HUES64 (cell line): ENCODE results near the gene SLC12A1.

ENCODE experiments used
- H3K27ac ChIP-seq: 2 replicates; pipeline ENCODE4 v1.7.0; 2013; ENCODE audit warnings: low read depth, low read length, inconsistent platforms
- H3K27me3 ChIP-seq: 2 replicates; pipeline ENCODE4 v1.6.1; 2013; ENCODE audit warnings: mild to moderate bottlenecking, low read length; ENCODE audit not compliant: insufficient read depth
- H3K36me3 ChIP-seq: 2 replicates; pipeline ENCODE4 v1.6.1; 2013; ENCODE audit warnings: mild to moderate bottlenecking, low read length; ENCODE audit not compliant: insufficient read depth
- H3K4me1 ChIP-seq: 2 replicates; pipeline ENCODE4 v1.6.1; 2013; ENCODE audit warnings: mild to moderate bottlenecking, low read length, moderate library complexity; ENCODE audit not compliant: insufficient read depth
- H3K4me3 ChIP-seq: 2 replicates; pipeline ENCODE4 v1.5.1; 2013; ENCODE audit warnings: mild to moderate bottlenecking, low read length, moderate library complexity
- H3K9ac ChIP-seq: 2 replicates; pipeline ENCODE4 v1.6.1; 2013; ENCODE audit warnings: mild to moderate bottlenecking, low read depth, low read length
- H3K9me3 ChIP-seq: 2 replicates; pipeline ENCODE4 v1.6.1; 2013; ENCODE audit warnings: low read depth, low read length; ENCODE audit not compliant: insufficient read depth
- WGBS: fragments of 150-250, 120-280 bp; methylation state at CpG from one replicate; pipeline ENCODE4 v1.1.7; 2013; ENCODE audit warnings: missing lambda C conversion rate; 5-methylcytosine and 5-hydroxymethylcytosine counted together

SLC12A1 gene

GRCh38 chr15:48352474-48353072 lies 146.5 kb downstream of the SLC12A1 start:
- Histone ChIP-seq H3K4me3 (no peak overlapping the region), H3K36me3 (no peaks in the 10 kb centered on the region), H3K9me3 (no peaks in the 10 kb centered on the region), H3K4me1 (peaks cover 4% of the 10 kb centered on the region; the same call in 1 of the 2 replicates), H3K27me3 (no peaks in the 10 kb centered on the region), H3K27ac (no peak overlapping the region), H3K9ac (no peak overlapping the region)
- WGBS, result 26% methylated on average over 6 of the region's 6 CpGs
